CD4-positive, alpha-beta T cell treated with Interleukin-6 at 100 ng/mL for 8 hours (primary cell): Measurements from ENCODE around the gene HRG.

Experiments
- DNase-seq: peaks from one replicate; pipeline ENCODE4 v3.0.0-alpha.2; 2020; ENCODE audit warnings: mixed read lengths, low spot score

Gene HRG

DNA sequence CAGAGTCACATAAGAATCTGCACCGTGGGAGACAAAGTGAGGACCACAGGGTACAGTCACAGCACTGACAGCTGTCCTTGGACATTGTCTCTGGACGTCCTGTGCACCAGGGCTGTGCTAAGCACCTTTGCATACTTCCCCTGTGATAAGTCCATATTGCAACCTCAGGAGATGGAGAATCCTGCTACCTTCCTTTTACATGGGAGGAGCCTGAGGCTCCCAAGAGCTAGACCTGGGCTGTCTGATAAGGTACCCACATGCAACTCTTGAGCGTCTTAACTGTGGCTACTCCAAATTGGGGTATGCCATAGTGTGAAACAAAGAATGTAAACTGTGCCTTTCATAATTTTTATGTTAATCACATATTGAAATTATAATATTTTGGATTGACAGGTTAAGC, 28.1 kb upstream of the HRG start:
- DNase-seq = no peak

DNA sequence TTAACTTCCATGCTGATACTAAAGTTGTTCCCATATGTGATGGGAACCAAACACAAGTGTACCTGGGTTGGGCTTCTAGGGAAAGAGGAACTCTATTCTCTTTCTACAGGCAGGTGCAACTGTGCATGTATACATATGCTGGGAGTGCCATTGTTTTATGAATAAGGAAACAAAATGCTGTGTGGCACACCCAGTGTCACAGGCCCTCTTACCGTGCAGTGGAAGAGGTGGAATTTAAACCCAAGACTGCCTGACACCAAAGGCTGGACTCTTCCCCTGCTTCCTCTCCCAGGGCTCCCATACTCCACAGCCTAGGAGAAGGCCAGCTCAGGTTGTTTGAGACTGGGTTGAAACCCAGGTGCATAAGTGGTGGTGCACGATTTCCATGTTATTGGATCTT, 27.6 kb upstream of the HRG start:
- DNase-seq = no peak

GRCh38 chr3:186639778-186640472, 25.9 kb upstream of the HRG start, which contains the start of gene FETUB:
FETUB (plus strand) TSS chr3:186640399; CDS start chr3:186640461, 62 bp downstream.
- no peak for DNase-seq

DNA sequence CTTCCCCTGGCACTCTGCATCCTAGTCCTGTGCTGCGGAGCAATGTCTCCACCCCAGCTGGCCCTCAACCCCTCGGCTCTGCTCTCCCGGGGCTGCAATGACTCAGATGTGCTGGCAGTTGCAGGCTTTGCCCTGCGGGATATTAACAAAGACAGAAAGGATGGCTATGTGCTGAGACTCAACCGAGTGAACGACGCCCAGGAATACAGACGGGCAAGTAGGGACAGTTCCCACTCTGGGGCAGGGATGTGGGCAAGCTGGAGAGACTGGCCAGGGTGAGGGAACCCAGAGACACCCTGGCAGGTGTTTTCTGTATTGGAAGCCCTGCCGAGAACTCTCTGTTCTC, 25.4 kb upstream of the HRG start:
- DNase-seq = no peak

GRCh38 chr3:186640929-186641328, 24.9 kb upstream of the HRG start:
- DNase-seq = no peak

DNA sequence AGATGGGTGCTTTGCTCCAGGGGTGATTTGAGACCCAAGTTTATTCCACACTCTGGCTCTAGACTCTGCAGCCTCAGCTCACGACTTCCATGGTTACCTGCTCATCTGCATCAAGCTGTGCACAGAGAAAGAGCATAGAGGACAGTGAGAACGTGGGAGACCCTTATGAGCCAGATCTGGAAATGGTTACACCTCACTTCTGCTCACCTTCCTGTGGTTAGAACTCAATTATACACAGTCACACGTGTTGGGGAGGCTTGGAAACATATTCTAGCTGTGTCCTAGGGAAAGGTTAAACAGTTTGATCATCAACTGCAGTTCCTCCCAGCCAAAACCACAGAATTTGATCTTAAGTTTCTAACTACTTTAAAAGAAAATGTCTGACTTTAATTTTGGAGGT, 23.8 kb upstream of the HRG start:
- DNase-seq = no peak

DNA sequence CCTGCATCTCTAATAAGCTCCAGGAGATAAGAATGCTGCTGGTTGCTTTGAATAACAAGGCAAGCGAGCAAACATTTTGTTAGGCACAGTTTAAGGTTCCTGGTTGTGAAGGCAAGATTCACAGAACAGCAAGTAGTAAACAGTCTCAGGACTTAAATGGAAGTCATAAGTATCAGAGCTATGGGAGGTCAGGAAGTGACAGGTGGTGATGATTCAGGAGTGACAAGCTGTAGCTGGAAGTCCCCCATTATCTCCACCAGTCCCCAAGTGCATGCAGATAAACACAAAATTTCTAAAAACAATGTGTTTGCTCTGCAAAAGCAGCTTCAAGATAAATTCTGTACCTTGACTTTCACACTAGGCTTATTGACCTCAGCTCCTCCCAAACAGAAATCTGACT, 22.3 kb upstream of the HRG start:
- no peak for DNase-seq

DNA sequence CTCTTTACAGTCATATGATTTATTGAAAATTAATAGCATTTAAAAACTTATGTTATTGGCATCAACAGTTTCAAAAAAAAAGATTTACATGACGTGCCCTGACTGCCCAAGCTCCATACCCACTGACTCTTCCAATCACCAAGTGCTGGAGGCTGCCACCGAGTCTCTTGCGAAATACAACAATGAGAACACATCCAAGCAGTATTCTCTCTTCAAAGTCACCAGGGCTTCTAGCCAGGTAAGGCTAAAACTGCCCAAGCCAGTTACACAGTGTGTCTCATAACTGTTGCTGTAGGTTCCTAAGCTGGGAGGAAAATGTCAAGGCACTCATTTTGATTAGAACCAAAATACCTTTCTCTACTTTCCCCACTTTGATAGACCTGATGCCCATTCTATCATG, 21.1 kb upstream of the HRG start:
- DNase-seq = no peak

DNA sequence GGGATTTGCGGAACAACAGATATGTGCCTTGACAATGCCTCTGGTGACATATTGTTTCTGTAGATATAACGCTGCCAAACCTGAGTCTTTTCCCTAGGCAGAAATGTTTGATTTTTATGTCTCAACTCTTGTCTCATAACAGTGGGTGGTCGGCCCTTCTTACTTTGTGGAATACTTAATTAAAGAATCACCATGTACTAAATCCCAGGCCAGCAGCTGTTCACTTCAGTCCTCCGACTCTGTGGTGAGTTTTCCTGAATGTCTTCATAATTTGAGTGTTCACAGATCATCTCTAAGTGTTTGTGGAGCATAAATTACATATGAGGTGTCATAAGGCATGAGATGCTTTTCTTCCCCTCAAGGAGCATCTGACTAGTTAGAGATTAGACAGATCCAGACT, 19.7 kb upstream of the HRG start:
- DNase-seq = no peak

GRCh38 chr3:186646841-186647240, 19.0 kb upstream of the HRG start:
- DNase-seq = no peak

DNA sequence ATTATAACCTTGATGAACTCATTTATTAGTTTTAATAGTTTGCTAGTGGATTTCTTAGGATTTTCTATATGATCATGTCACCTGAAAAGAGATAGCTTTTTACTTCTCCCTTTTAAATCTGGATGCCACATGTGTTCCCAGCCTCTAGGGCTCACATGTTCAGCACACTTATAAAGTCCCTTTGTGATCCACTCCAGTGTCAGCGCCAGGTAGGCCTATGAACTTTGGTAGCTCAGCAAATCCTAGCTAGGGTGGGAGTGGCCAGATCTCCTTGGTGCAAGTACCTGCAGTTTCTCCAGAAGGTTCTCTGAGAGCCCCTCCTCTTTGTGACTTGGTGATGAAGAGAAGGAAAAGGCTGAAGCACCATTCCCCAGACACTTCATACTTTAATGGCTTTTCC, 17.0 kb upstream of the HRG start:
- no peak for DNase-seq

DNA sequence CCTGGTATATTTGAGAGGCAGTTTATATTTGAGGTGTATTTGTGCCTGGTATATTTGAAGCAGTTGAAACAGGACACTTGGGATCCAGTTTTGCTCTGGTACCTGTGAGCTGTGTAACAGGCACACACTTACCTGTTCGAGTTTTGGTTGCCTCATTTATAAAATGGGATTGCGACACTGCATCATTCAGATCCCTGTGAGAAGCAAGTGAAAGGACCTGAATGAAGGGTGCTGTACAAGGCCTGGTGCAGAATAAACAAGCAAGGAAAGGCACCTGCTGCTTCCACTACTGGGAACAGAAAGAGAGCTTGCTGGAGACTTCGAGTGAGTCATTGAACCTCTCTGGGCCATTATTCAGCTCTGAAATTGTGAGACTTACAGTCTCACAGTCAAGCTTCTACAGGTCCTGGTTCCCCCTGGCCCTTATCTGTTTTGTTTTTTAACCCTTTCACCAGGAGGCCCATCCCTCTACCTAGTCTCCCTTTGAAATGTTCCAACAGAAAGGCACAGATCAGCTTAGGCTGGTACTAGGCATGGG, 14.1 kb upstream of the HRG start:
- no peak for DNase-seq

DNA sequence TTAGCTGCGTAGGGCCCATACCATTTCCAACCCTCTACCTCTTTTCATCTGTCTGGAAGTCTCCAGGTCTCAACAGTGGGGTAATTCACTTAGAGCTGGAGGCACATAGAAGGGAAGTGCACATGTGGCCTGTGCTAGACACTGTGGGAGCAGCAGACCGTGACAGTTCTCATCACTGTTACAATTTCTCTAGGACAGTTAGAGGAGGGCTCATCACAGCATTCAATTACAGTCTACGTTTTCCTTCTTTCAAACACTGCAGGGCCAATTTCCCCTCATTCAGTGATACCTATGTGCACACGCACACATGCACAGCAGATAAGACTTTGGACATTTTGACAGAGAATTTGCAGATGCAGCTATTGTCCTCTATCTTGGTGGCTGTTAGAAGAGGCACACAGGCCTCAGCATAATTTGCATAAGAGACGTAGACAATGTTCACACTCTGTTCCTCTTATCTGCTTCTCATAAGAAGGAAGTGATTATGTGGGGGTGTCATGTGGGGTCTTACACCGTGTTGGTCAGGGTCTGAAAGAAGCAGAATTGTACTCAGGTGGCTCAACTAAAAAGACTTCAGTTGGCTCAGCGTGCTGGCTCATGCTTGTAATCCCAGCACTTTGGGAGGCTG, 12.6 kb upstream of the HRG start:
- no peak for DNase-seq

GRCh38 chr3:186653984-186654383, 11.8 kb upstream of the HRG start:
- no peak for DNase-seq

GRCh38 chr3:186663361-186664118, 2.3 kb upstream of the HRG start:
- DNase-seq = no peak

DNA sequence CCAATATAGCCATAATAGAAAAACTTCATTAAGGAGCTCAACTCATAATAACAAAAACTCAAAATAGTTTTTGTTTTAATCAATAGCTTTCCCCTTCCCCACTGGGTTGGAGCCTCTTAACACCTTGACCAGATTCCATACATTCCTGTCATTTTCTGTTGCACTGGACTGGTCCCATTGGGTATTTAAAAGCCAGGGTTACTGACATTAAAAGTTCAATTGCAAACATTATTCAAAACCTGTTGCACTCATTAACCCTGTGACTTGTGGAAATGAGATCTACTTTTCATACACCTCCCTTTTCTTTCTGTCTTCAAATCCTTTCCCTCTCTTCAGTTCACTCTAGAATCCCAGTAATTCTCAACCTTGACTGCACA, 1.7 kb upstream of the HRG start:
- DNase-seq = no peak

- DNase-seq = no peak
Measured at GRCh38 chr3:186664506-186664905, 1.3 kb upstream of the HRG start.

GRCh38 chr3:186668426-186668825, 2.6 kb downstream of the HRG start:
- no peak for DNase-seq

DNA sequence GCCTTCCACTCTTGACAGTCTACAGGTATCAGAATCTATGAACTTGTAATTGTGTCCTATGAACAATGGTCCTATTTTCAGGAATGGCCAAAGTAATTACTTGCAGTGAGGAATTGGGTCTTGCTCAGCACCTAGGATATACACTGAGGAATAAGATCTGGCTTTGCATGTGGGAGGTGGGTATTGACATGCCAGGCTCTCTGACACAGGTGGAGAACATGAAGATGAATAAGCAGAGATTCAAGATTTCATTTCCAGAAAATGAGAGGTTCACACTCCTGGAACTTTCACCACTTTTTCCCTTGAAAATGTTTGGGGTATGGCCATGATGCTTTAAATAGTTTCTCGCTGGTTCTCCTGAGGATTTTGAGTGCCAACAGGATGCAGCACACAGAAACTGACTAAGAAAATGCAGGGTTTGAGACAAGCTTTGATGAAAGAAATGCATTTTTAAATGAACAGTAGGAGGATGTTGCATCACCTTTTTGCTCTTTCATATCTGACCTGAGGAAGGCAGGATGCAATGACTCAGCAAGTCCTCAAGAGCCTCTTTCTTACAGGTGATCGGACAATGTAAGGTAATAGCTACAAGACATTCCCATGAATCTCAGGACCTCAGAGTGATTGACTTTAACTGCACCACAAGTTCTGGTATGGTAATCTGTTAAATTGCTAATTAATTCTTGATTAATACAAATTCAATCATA, 3.7 kb downstream of the HRG start:
- no peak for DNase-seq

- DNase-seq = no peak
Measured at GRCh38 chr3:186670155-186670554, 4.3 kb downstream of the HRG start.

DNA sequence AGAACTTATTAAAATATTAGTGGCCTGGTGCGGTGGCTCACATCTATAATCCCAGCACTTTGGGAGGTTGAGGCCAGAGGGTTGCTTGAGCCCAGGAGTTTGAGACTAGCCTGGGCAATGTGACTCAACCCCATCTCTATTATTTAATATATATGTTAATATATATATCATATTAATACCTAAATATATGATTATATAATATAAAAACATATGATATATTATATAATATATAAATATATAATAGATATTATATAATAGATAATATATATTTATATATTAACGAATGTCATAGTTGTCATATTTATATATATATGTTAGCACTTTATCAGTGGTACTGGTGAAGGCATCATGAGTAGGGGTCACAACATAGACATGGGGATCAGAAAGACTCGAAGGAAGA, 5.2 kb downstream of the HRG start:
- DNase-seq = no peak

DNA sequence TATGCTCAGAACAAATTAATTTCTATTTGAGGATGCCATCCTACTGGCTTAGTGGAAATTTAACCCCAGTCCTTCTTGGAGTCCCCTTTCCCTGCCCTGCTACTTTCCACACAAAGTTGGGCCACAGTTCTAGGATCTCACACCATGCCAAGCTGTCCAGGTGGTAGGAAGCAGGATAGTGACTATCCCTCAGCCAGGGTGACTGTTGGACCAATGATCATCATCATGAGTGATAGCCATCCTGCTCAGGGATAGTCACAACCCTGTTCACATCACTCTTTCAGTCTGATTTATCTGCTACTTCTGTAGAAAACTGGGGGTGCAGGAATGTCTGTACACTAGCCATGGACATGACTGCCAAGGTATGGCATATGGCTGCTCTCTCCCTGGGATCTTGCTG, 12.8 kb downstream of the HRG start:
- no peak for DNase-seq

DNA sequence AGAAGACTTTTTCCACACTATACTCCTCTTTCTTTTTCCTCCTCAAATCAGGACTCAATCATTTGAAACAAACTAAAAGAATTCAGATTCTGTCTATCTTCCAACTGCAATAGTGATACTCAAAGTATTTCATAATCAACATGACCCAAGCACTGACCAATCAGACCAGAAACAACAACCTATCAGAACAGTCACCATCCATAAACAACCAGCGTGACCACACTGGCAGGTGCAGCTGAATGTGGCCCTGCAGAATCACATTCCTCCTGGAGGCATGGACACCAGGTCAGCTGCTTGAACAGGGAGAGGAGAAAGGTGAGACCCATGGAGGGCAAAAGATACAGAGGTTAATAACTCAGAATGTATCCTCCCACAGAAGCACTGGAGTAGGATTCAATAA, 13.3 kb downstream of the HRG start:
- no peak for DNase-seq
